Loucy (cell line): Measurements from ENCODE around the gene SURF6.

ENCODE experiments used
- H2AFZ ChIP-seq: fragments of 200-600 bp; sonication (generic); 2 replicates; pipeline ENCODE4 v1.6.0; 2016; ENCODE audit warnings: antibody characterized with exemption, mild to moderate bottlenecking, low read length, moderate library complexity
- H3F3A ChIP-seq: fragments of 200-600 bp; 2 replicates; pipeline ENCODE4 v1.6.0; 2016; ENCODE audit warnings: antibody characterized with exemption, low read depth, mild to moderate bottlenecking
- H3K27me3 ChIP-seq: fragments of 200-600 bp; sonication (generic); 2 replicates; pipeline ENCODE4 v1.6.1; 2014; ENCODE audit warnings: low read length, mild to moderate bottlenecking; ENCODE audit not compliant: insufficient read depth, poor library complexity, severe bottlenecking
- H3K36me3 ChIP-seq: fragments of 200-600 bp; sonication (generic); 2 replicates; pipeline ENCODE4 v1.6.1; 2016; ENCODE audit warnings: low read length; ENCODE audit not compliant: insufficient read depth
- H3K4me1 ChIP-seq: fragments of 200-600 bp; sonication (generic); 2 replicates; pipeline ENCODE4 v1.5.1; 2014; ENCODE audit warnings: low read length, mild to moderate bottlenecking; ENCODE audit not compliant: insufficient read depth, poor library complexity, severe bottlenecking
- H3K4me2 ChIP-seq: fragments of 200-600 bp; sonication (generic); 2 replicates; pipeline ENCODE4 v1.6.0; 2014; ENCODE audit warnings: antibody characterized with exemption, low read length, low read depth, mild to moderate bottlenecking; ENCODE audit not compliant: poor library complexity, severe bottlenecking
- H3K4me3 ChIP-seq: fragments of 200-600 bp; sonication (generic); 2 replicates; pipeline ENCODE4 v1.5.1; 2014; ENCODE audit warnings: low read length, mild to moderate bottlenecking, mixed read lengths; ENCODE audit not compliant: poor library complexity, severe bottlenecking
- H3K79me2 ChIP-seq: fragments of 200-600 bp; sonication (generic); 2 replicates; pipeline ENCODE4 v1.6.1; 2014; ENCODE audit warnings: low read length; ENCODE audit not compliant: insufficient read depth
- H3K9ac ChIP-seq: fragments of 200-600 bp; sonication (generic); 2 replicates; pipeline ENCODE4 v1.6.0; 2014; ENCODE audit warnings: mild to moderate bottlenecking, low read depth, low read length, moderate library complexity; ENCODE audit not compliant: poor library complexity, severe bottlenecking
- H3K9me2 ChIP-seq: fragments of 200-600 bp; sonication (generic); replicated peaks from 2 replicates; pipeline ENCODE4 v1.6.1; 2016; ENCODE audit warnings: low read depth, low read length, mixed read lengths
- H3K9me3 ChIP-seq: fragments of 200-600 bp; sonication (generic); 2 replicates; pipeline ENCODE4 v1.6.1; 2014; ENCODE audit warnings: mild to moderate bottlenecking, antibody characterized with exemption, low read length, low read depth; ENCODE audit not compliant: insufficient read depth
- H4K20me1 ChIP-seq: fragments of 200-600 bp; sonication (generic); 2 replicates; pipeline ENCODE4 v1.6.0; 2014; ENCODE audit warnings: antibody characterized with exemption, low read length, mild to moderate bottlenecking; ENCODE audit not compliant: insufficient read depth, poor library complexity, severe bottlenecking
- CTCF ChIP-seq: fragments of 200-600 bp; sonication (generic); conservative IDR thresholded peaks from 2 replicates; pipeline ENCODE4 v1.5.1; 2014; ENCODE audit warnings: mild to moderate bottlenecking, antibody characterized with exemption, low read length
- EZH2phosphoT487 ChIP-seq: fragments of 200-600 bp; IDR thresholded peaks from 2 replicates; pipeline ENCODE4 v1.6.1; 2018; ENCODE audit warnings: antibody characterized with exemption, mild to moderate bottlenecking, moderate library complexity, borderline replicate concordance

The SURF6 gene

DNA sequence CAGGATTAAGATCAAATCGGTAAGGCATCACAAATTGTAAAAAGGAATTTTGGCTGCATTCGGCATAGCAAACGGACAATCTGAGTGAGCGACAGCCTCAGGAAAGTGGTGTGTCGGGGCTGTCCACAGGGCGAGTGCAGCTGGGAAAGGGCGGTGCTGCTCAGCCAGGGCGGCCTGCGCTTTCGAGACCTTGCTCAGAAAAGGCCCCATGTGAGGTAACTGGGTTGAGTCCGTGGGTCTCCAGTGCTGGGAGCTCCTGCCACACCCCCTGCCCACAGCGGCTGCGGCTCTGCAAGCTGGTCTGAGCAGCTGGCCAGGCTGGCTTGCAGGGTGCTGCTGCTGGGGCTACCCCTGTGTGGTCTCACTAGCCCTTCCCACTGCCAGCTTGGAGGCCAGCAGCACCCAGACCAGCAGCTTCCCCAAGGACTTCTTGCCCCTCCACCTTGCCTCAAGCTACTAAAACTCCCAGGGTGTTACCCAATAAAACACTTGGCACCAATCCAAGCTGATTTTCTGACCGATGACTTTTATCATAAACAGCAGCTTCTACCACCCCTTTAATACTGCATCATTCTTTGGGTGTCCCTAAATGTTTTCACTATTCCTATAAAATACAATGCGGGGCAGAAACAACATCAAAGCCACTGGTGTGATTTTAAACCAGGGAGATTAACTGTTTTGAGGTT, 26.5 kb upstream of the SURF6 start:
- no peaks in the 10 kb centered on the region for H3K4me1 ChIP-seq
- TF ChIP-seq CTCF (no peak), EZH2phosphoT487 (no peak)
- no peaks in the 10 kb centered on the region for H3K9me2 ChIP-seq
- no peak overlapping the region for H3K9ac ChIP-seq
- no peaks in the 10 kb centered on the region for H3F3A ChIP-seq
- H3K27me3 ChIP-seq, result no peaks in the 10 kb centered on the region
- H3K36me3 ChIP-seq, result peaks cover 78% of the 10 kb centered on the region; the same call in 1 of the 2 replicates
- H4K20me1 ChIP-seq, result peaks cover 49% of the 10 kb centered on the region
- no peak overlapping the region for H3K4me2 ChIP-seq
- no peaks in the 10 kb centered on the region for H3K9me3 ChIP-seq
- H3K79me2 ChIP-seq, result peaks cover 58% of the 10 kb centered on the region
- H2AFZ ChIP-seq, result no peak overlapping the region
- no peak overlapping the region for H3K4me3 ChIP-seq

DNA sequence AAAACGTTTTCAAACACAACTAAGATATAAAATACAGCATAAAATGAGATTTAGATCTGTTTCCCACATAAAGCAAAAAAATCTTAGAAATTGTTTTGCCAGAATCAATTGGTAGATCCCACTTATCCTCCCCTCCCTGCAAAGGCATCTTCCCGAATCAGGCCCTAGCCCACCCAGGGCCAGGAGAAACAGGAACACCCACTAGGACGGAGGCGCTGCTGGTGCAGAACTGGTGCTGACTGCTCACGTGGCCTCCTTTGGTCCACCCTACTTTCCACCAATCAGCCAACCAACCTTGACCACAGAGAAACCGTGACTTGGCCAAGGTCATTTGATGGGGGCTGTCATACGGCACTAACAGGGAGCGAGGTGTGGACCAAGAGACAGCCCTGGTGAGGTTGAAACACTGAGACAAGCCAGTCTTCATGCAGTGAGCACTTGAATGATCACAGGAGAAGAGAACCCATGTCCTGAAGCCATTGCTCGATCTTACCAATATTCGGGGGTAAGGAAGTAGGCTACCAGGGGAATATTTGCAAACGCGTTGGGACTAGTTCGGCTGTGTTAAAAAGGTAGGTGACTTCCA, 25.6 kb upstream of the SURF6 start:
- Histone ChIP-seq H3K4me2 (no peak overlapping the region), H3K9ac (no peak overlapping the region), H3K9me3 (no peaks in the 10 kb centered on the region), H3F3A (no peaks in the 10 kb centered on the region), H4K20me1 (peaks cover 40% of the 10 kb centered on the region), H3K4me3 (no peak overlapping the region), H3K27me3 (no peaks in the 10 kb centered on the region), H2AFZ (no peak overlapping the region), H3K9me2 (no peaks in the 10 kb centered on the region), H3K79me2 (peaks cover 58% of the 10 kb centered on the region), H3K36me3 (peaks cover 70% of the 10 kb centered on the region; the same call in 1 of the 2 replicates), H3K4me1 (peaks cover 6% of the 10 kb centered on the region)
- TF ChIP-seq EZH2phosphoT487 (no peak), CTCF (no peak)

- Histone ChIP-seq H3K36me3 (peaks cover 61% of the 10 kb centered on the region; the same call in 1 of the 2 replicates), H4K20me1 (peaks cover 35% of the 10 kb centered on the region), H3K4me3 (no peak overlapping the region), H3K9me3 (no peaks in the 10 kb centered on the region), H3F3A (no peaks in the 10 kb centered on the region), H3K4me2 (no peak overlapping the region), H3K9ac (no peak overlapping the region), H3K27me3 (no peaks in the 10 kb centered on the region), H3K4me1 (peaks cover 6% of the 10 kb centered on the region), H3K9me2 (no peaks in the 10 kb centered on the region), H3K79me2 (peaks cover 54% of the 10 kb centered on the region), H2AFZ (no peak overlapping the region)
- TF ChIP-seq EZH2phosphoT487, result no peak
- TF ChIP-seq CTCF, result no peak
Observed at GRCh38 chr9:133360400-133361393, 24.7 kb upstream of the SURF6 start.
